Frontal cortex (tissue), 4 donors: ENCODE measurements around the gene KRT80. TPM values are rescaled to one million over a fixed set of nuclear protein-coding genes. Genes with fewer than 3 reads are reported as not detected.

ENCODE experiments used
- DNase-seq, 2 donors: peaks; one replicate each; pipeline ENCODE4 v3.0.0; 2012; ENCODE audit warnings: low spot score in 2 of 2
- FAIRE-seq: peaks from 2 replicates; lab custom pipeline; 2012; peaks lifted over from hg19 to GRCh38; lab: Jason Lieb, UNC
- total RNA-seq: library from RNA; depleted of rRNA; stranded (reverse); fragments of >200 nt; gene quantifications from one replicate; pipeline ENCODE4 v1.2.3, GENCODE V29; 2014
- donor health status: control.
- donor health status: control.
- donor health status: control.

Gene KRT80
- total RNA-seq, 1 donor from 2014 or later, result not detected

DNA sequence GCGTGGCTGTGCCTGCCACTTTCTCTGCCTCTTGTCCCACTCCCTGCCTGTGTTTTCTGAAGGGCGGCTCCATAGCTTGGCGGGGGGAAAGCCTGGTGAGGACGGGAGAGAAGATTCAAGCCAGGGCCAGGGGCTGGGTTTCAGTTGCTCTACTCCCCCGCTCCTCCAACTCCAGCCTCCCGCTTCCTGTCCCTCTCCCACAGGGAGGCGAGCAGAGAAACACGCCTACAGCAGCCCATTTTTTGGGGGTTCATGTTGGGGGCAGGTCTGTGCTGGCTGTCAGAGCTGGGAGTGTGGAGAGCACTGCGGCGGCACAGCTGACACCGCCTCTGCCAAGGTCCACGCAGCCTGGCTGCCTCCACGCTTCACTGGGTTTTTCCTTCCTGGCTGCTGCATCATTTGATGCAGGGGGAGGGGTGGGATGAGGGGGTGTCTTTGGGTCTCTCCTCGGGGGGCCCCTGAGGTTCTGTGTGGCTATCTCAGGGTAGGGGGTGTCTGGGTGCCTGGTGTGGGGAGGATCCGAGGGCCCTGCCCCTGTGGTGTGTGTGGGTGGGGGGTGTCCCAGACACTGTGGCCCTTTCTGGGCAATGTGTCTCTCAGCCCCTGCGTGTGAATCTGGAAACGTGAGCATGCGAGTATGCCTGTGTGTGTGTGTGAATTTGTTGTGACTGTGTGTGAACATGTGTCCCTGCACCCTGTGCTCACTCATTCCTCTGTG is 10.7 kb upstream of the KRT80 start:
- FAIRE-seq, result no peak

DNA sequence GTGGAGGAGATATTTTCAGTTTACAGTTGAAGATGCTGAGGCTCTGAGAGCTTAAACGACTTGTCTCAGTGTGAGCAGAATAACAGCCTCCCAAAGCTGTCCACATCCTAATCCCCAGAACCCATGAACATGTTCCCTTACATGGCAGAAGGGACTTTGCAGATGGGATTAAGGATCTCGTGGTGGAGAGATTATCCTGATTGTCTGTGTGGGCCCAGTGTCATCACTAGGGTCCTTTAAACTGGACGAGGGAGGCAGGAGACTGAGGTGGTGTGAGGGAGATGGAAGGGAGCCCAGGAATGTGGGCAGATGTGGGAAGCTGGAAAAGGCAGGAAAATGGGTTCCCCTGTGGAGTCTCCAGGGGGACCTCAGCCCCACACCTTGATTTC is 9.6 kb upstream of the KRT80 start:
- DNase-seq (no peak), FAIRE-seq (no peak)

More for the DNA sequence above, 10.7 kb upstream of the KRT80 start:
- DNase-seq, result no peak

DNA sequence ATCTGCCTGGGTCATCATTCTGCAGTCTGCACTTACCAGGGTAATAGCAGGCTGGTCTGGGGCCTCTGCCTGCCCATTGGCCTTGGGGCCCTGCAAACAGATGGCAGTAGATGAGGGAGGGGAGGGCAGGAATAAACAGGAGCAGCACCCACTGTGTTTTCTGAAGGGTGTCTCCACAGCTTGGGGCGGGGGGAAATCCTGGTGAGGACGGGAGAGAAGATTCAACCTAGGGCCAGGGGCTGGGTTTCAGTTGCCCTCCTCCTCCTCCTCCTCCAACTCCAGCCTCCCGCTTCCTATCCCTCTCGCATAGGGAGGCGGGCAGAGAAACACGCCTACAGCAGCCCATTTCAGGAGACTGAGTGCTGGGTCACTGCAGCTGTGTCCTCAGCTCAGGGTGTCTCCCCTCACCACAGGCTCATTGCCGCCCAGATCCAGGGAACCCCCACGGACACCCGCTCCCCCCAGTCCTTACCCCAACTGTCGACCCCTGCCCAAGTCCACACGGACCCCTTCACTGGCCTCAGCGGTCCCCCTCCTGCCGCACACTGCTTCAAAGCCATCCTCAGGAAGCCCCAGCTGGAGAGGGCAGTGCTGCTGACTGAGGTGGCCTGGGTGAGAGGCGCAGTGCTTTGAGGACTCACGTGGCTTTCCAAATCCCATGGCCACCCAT is 9.1 kb upstream of the KRT80 start:
- FAIRE-seq (no peak), DNase-seq (no peak)

DNA sequence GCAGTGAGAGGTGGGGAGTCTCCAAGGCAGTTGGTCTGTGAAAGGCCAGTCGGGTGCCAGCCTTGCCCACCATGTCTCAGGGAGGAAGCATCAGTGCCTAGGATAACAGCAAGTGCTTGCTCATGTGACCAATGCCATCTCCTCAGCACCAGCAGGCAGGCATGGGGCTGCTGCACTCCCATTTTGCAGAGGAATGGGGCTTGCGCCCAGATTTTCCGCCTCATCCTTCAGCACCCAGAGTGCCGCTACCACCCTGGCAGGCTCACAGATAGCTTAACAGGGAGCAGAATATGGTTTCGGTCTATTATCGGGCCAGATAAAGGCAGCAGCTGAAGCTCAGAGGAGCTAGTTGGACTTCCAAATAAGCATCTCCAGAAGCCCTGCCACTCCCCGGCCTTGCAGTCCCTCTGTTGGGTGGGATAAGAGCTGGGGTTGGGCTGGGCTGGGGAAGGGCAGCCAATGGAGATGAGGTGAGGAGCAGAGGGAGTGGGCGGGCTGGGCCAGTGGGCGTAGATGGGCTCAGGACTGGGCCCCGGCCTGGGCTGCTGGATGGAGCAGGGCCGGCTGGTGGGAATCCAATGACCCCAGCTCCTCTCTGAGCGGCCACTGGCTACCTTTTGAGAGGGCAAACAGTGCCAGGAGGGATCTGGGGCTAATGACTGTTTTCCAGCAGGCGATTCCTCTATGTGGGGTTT is 8.4 kb upstream of the KRT80 start:
- DNase-seq (no peak), FAIRE-seq (no peak)

DNA sequence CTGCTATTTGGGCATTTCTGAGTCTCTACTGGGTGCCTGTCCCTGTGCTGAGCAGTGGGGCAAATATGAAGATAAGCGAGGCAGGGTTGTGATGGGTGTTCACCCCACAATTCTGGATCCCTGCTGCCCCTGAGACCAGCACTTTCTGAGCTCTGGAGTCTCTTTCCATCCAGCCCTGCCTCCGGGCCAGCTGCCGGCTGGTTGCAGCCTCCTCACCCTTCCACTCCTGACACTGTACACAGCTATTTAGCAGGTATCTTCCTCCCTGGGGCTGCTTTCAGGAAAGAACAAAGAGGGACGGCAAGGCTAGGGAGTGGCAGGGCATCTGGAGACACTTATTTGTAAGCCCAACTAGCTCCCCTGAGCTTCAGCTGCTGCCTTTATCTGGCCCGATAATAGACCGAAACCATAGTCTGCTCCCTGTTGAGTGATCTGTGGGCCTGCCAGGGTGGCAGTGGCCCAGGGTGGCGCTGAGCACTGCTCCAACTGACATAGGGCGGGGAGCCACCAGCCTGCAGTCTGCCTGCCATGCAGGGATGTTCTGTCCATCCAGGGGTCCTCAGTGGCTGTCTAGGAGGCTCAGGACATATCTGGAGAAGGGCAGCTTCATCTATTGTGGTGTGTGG is 7.6 kb upstream of the KRT80 start:
- DNase-seq (no peak), FAIRE-seq (no peak)

DNA sequence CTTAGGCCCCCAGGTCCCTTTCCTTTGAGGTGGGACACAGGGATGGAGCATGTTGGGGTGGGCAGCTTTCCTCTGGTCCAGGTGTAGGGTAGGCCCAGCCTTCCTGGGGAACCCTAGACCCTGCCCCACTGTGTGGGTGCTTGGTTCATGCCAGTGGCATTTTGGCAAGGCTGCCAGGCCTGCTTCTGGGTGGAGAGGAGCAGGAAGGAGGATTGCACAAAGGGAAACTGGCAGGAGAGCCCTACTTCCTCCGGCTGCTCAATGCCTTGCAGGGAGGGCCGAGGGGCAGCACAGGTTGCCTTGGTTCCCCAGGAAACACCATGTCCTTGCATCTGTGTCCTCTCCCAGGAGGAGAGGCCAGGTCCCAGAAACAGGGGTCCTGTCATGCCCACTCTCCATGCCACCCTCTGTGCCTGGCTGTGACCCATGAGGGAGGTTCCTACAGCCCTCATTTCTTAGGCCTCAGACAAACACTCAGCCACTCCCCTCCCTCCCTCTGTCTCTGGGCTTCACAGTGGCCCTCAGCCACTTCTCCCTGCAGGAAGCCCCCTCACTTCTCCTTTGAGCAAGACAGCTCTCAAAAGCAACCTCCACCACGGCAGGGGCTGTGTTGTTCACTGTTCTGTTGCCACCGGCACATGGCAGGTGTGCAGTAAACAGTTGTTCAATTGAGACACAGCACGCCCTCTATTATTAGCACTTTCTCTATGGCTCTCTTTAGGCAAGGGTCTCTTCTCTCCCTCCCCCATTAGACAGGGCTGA is 6.8 kb upstream of the KRT80 start:
- FAIRE-seq (no peak), DNase-seq (no peak)

DNA sequence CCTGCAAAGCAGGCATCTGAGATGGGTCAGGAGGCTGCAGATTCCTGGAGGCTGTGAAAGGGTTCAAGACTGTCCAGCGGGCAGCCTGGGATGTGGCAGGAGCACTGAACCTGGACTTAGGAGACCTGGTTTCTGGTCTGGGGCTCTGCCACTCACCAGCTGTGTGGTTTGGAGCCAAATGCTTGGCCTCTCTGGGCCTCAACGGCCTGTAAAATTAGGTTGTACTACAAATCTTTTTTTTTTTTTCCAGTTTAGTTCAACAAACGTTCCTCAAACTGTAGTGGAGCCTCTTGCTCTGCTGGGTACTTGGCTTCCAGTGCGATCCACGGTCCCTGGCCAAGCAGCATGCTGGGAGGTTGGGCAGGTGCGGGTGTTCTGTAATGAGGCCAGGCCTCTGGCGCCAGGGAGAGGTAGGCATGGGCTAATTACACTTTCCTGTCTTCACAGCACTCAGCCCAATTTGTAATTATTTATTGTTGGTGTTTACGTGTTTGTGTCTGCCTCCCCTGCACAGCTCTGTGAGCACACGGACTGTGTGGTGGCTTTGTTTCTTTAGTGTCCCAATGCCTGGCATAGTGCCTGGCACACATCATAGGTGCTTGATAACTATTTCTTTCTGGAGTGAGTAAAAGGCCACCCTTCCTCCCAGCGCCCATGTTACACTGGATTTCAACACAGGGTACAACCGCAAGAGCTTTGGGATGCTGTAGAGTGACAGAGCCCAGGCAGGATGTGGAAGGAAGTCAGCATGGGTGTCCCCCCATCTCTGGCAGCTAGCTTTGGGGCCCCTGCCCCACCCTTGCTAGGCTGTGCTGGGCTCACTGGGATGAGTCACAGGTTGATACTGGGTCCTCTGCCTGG is 5.8 kb upstream of the KRT80 start:
- FAIRE-seq (no peak), DNase-seq (no peak)

DNA sequence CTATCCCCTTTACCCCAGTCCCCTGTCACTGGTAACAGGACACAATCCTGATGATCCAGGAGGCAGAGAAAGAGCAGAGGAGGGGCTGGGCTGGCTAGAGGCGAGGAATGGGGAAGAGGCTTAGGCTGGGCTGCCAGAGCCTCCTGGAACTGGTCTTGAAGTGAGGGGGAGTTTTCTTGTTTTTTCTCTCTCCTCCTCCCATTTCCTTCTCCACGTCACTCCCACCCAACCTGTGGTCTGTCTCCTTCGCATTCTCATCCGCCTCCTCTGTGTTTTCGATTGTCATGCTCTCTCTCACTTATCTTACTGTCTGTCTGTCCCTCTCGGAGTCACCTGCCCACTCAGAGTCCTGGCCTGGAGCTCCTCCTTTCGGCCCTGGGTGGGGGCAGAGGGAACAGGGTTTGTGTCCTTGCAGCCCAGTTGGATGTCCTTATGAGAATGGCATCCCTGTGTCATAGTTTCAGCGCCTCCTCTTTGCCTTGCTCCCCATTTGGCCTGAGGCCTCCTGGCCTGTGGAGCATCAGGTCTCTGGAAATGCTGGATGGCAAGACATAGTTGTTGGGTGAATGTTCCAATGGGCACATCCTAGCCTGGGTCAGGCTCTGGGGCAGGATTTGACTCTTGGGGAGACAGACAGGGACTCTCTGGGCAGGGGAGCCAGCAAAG is 3.4 kb upstream of the KRT80 start:
- DNase-seq (no peak), FAIRE-seq (no peak)

DNA sequence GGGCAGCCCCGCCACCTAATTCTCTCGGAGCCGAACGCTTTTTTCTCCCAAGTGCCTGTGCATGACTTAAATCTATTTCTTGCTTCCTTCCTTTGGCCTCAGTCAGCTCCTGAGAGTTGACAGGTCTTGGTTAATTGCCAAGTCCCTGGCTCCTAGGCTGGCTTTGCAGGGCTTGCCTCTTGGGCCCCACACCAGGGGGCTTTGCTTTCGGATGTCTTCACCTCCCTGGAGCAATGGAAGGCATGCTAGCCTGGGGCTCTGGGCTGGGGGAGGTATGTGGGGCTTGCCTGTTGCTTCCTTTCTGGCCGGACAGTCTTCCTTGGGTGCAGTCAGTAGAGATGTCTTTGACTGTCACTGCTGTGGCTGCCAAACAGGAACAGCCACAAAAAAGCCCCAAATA is 2.2 kb upstream of the KRT80 start:
- no peak for DNase-seq

DNA sequence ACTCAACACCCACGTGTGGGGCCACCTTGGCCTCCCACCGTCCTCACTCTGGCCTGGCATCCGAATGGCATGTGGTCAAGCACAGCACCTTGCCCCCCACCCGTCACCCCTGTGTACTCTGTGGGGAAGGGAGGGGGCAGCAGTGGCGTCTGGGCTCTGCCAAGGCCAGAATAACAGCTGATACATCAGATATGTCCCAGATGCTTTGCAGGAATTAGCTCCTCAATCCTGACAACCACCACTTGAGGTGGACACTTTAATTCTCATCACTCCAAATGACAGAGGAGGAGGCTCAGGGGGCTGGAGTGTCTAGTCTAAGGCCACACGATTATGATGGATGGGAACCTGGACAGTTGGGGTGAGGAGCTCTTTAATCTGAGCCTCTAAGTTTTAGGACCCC is 1.7 kb upstream of the KRT80 start:
- no peak for FAIRE-seq
- DNase-seq, result no peak

More for the DNA sequence above, 2.2 kb upstream of the KRT80 start:
- no peak for FAIRE-seq

DNA sequence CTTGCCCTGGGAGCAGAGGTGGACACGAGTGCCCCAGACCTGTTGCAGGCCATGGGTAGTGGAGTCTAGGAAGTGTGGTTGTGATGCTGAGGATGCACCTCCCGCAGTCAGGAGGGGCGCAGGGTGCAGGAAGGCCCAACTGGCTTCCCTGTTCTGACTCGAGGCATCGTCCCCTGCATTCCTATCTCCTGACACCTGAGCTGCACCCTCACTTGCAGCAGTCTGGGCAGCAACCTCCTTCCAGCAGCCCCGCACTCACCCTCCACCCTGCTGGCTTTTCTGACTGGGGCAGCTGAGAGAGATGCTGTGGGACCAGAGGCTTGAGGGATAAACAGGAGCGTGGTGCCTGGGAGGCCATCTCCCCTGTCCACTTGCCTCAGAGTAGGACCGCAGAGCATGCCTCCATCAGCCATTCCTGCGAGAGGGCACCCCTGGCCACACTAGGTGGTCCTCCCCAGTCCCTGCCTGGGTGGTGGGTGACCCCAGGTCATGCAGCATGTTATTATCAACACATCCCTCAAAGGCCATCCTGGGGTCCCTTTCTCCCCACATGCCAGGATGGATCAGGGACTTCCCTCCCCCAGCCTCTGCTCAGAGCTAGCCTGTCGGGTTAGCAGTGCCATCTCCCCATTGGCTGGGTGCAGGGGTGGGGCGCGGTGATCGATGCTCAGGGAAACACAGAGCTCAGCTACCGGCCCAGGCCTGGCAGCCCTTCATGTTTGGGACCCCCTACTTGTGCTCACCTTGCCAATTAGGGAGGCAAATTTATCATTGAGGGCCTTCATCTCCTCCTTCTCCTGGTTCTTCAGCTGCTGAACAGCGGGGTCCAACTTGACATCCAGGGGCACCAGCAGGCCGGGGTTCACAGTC is 719 bp downstream of the KRT80 start:
- no peak for FAIRE-seq
- no peak for DNase-seq

DNA sequence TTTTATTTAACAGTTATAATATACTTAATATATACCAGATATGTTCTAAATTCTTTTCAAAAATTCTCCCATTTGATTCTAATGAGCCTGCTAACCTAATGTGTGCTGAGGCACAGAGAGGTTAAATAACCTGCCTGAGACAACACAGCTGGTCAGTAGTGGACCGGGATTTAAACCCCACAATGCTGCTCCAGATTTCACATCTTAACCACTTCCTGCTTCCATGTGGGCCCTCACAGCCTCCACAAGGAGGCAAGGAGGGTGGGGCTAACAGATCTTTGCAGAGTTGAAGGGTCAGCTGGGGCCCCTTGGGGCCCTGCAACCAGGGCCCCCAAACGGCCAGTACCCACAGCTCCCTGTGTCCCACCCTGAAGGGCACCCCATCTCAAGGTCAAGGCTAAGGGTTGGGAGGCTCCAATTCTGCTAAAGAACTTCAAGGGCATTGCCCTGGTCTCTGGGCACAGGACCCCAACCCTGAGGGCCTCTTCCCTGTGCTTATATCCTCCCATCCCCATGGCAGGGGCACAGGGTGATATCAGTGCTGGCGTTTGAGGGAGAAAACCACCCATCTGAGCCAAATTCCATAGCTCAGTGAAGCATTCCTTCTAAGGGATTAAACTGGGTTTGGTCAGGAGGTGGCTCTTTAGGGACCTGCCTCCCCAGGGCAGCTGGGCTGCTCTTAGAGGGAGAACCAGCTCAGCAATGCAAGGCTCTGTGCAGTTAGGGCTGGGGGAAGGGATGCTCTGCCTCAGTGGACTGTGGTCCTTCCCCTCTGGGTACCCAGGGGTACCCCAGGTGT is 2.2 kb downstream of the KRT80 start:
- FAIRE-seq (no peak), DNase-seq (no peak)

DNA sequence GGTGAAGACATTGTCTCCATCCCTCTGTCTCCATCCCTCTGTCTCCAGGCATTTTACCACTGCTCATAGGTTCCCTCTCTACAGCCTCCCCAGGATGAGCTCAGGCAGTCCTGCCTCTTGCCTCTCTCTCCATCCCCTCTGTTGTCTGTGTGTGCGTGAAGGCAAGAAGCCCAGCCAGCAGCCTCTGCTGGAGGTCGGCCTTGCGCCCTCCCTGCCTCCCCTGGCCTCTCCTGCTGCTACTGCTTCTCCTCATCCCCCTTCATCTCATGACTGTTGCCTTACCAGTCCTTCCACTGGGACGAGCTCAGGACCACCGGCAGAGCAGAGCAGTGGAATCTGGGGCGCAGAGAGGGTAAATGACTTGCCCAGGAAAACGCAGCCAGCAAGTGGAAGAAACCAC is 3.2 kb downstream of the KRT80 start:
- FAIRE-seq (no peak), DNase-seq (no peak)

DNA sequence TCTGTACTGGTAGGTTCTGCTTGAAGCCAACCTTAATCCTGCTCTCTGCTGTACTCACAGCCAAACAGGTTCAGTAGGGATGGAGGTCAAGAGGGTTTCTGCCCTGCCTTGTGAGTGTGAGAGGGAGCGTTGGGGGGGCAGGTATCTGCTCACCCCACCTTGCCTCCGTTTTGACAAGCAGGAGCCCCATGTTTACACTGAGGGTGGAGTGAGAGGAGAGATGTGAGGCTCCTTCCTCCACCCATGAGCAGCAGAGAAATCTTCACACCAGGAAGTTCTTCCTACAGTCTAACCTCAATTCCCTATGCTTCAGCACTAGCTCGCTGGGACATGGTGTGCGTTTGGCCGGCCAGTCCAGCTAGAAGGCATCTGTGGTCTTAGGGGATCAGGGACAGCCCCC is 4.2 kb downstream of the KRT80 start:
- no peak for DNase-seq
- no peak for FAIRE-seq

DNA sequence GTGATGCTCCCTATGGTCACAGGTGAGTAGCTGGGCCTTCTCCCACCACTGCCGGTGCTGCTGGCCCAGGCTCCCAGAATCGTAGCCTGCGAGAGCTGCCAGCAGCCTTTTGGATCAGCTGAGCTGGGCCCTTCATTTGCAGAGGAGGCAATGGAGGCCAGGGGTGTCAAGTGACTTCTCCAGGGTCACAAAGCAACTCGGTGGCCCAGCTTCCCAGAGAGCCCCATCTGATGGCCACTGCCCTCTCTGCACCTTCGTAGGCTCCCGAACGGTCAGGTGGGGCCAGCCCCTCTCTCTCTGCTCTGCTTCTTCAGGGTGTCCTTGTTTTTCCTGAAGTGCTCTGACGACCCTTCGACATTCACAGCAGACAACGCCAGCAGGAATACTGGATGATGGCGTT is 4.6 kb downstream of the KRT80 start:
- FAIRE-seq, result no peak

DNA sequence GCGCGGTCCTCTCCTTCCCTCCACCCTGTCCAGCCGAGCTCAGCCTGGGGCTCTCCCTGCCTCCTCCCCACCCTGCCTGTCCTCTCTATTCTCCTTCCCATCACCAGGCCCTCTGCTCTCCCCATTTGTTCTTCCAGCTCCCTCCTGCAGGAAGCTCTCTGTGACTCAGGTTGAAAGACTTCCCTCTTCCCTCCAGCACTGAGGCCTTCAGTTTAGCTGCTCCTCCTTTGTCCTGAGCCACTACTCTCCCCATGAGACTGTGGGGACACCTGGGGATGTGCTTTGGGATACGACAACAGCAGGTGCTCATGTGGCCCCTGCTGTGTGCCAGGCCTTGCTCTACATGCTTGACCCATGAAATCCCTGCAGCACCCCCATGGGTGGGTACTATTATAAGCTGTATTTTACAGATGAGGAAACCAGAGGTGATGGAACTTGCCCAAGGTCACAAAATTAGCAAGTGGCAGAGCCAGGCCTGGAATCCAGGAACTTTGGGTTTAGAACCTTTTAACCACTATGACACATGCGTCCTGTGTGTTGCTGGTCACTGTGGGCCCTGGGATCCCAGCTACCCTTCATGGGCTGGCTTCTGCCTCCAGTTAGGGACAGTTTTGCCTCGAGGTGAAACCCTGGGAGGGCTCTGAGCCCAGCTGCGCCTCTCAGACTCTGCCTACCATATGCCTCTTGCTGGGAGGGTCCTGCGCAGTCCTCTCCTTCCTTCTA is 5.5 kb downstream of the KRT80 start:
- FAIRE-seq (no peak), DNase-seq (no peak)

More for the DNA sequence above, 4.6 kb downstream of the KRT80 start:
- no peak for DNase-seq
